H1 (cell line): ENCODE data around the gene SLC39A9. TPM values are rescaled to one million over a fixed set of nuclear protein-coding genes. Genes with fewer than 3 reads are reported as not detected.

Experiments used
- CTCF ChIA-PET: fragments of 300-600 bp; sonication (Branson Sonifier 250); formaldehyde crosslinking; loops from one replicate; lab custom pipeline; 2021; ENCODE audit not compliant: partially characterized antibody; lab: Charles Lee
- POLR2A ChIA-PET: fragments of 300-600 bp; sonication (Branson Sonifier 250); formaldehyde crosslinking; loops from one replicate; lab custom pipeline; 2021; ENCODE audit warnings: inconsistent platforms; ENCODE audit not compliant: partially characterized antibody; lab: Charles Lee
- DNase-seq, 2 experiments: peaks; one replicate each; pipeline versions ENCODE4 v3.0.0 to v3.0.0-alpha.2; 2010 to 2022; ENCODE audit warnings: low spot score in 2 of 2, low read depth in 1 of 2, mixed read lengths in 1 of 2
- FAIRE-seq: peaks from 2 replicates; lab custom pipeline; 2011; peaks lifted over from hg19 to GRCh38; lab: Jason Lieb, UNC
- H2AFZ ChIP-seq: 2 replicates; pipeline ENCODE4 v1.8.1; 2012; ENCODE audit warnings: low read length, inconsistent platforms
- H2AK5ac ChIP-seq: 2 replicates; pipeline ENCODE4 v1.6.1; 2013; ENCODE audit warnings: low read depth, low read length
- H2BK120ac ChIP-seq: replicated peaks from 2 replicates; pipeline ENCODE3; 2013; ENCODE audit warnings: low read depth, low read length, inconsistent platforms
- H2BK12ac ChIP-seq: 2 replicates; pipeline ENCODE4 v1.6.1; 2013; ENCODE audit warnings: low read depth, low read length
- H2BK15ac ChIP-seq: 2 replicates; pipeline ENCODE4 v1.6.1; 2013; ENCODE audit warnings: low read length
- H2BK20ac ChIP-seq: 2 replicates; pipeline ENCODE4 v1.6.1; 2013; ENCODE audit warnings: low read length
- H2BK5ac ChIP-seq: 2 replicates; pipeline ENCODE4 v1.6.1; 2013; ENCODE audit warnings: low read depth, low read length
- H3K14ac ChIP-seq: 2 replicates; pipeline ENCODE4 v1.6.1; 2013; ENCODE audit warnings: inconsistent platforms; ENCODE audit not compliant: insufficient read length
- H3K18ac ChIP-seq: 2 replicates; pipeline ENCODE4 v1.6.1; 2013; ENCODE audit warnings: low read length; ENCODE audit errors: extremely low read depth
- H3K23ac ChIP-seq: 2 replicates; pipeline ENCODE4 v1.6.1; 2013; ENCODE audit warnings: inconsistent platforms; ENCODE audit not compliant: insufficient read length
- H3K23me2 ChIP-seq: 2 replicates; pipeline ENCODE4 v1.6.1; 2013; ENCODE audit warnings: low read depth, low read length
- H3K27ac ChIP-seq: 2 replicates; pipeline ENCODE4 v1.6.1; 2011; ENCODE audit warnings: low read depth, low read length, inconsistent platforms
- H3K27me3 ChIP-seq, 4 experiments: replicated peaks in 1 of 4; 1 replicate in 1 of 4; 2 replicates in 3 of 4; pipeline versions ENCODE4 v1.6.1 to v1.8.1; 2011 to 2013; ENCODE audit warnings: low read length in 3 of 4, mild to moderate bottlenecking in 3 of 4, inconsistent platforms in 2 of 4, mixed read lengths in 2 of 4, moderate library complexity in 1 of 4; ENCODE audit not compliant: control insufficient read depth in 3 of 4, insufficient read depth in 3 of 4; ENCODE audit errors: extremely low read depth in 1 of 4
- H3K36me3 ChIP-seq, 4 experiments: 2 replicates each; pipeline versions ENCODE4 v1.6.1 to v1.8.1; 2011 to 2013; ENCODE audit warnings: mild to moderate bottlenecking in 4 of 4, low read length in 3 of 4, moderate library complexity in 2 of 4, control low read depth in 1 of 4, inconsistent platforms in 1 of 4; ENCODE audit not compliant: insufficient read depth in 4 of 4, control insufficient read depth in 2 of 4
- H3K4ac ChIP-seq: replicated peaks from 2 replicates; pipeline ENCODE3; 2013; ENCODE audit warnings: low read length, low read depth, mixed read lengths, inconsistent platforms; ENCODE audit not compliant: insufficient read length
- H3K4me1 ChIP-seq, 4 experiments: replicated peaks in 1 of 4; 1 replicate in 1 of 4; 2 replicates in 3 of 4; pipeline versions ENCODE4 v1.6.1 to v1.8.1; 2011 to 2013; ENCODE audit warnings: low read length in 3 of 4, inconsistent platforms in 2 of 4, mixed read lengths in 1 of 4; ENCODE audit not compliant: insufficient read depth in 4 of 4, control insufficient read depth in 3 of 4
- H3K4me2 ChIP-seq, 2 experiments: 2 replicates each; pipeline versions ENCODE4 v1.6.1 to v1.8.1; 2011 to 2013; ENCODE audit warnings: low read depth in 2 of 2, low read length in 2 of 2, control low read depth in 1 of 2, inconsistent platforms in 1 of 2, mild to moderate bottlenecking in 1 of 2; ENCODE audit not compliant: insufficient read depth in 1 of 2
- H3K4me3 ChIP-seq, 4 experiments: fragments of 200-600, 300-600 bp in 1 of 4; sonication (generic), shearing (Covaris generic), sonication (Bioruptor Twin) in 1 of 4; 2 replicates each; pipeline versions ENCODE4 v1.5.1 to v1.8.1; 2011 to 2016; ENCODE audit warnings: low read length in 4 of 4, low read depth in 3 of 4, control low read depth in 2 of 4, inconsistent platforms in 2 of 4, mild to moderate bottlenecking in 2 of 4, mixed read lengths in 1 of 4, moderate library complexity in 1 of 4; ENCODE audit not compliant: insufficient read depth in 2 of 4; ENCODE audit errors: extremely low read depth in 1 of 4
- H3K56ac ChIP-seq: replicated peaks from 2 replicates; pipeline ENCODE3; 2013; ENCODE audit warnings: low read depth, mild to moderate bottlenecking, mixed read lengths, low read length, inconsistent platforms; ENCODE audit not compliant: insufficient read length
- H3K79me1 ChIP-seq: 2 replicates; pipeline ENCODE4 v1.6.1; 2013; ENCODE audit warnings: low read depth, low read length, control low read depth
- H3K79me2 ChIP-seq, 2 experiments: 2 replicates each; pipeline versions ENCODE4 v1.6.1 to v1.8.1; 2012 to 2013; ENCODE audit warnings: low read length in 2 of 2, mild to moderate bottlenecking in 2 of 2, inconsistent platforms in 1 of 2; ENCODE audit not compliant: insufficient read depth in 2 of 2, control insufficient read depth in 1 of 2
- H3K9ac ChIP-seq, 4 experiments: replicated peaks in 1 of 4; 1 replicate in 1 of 4; 2 replicates in 3 of 4; pipeline versions ENCODE4 v1.6.1 to v1.8.1; 2011 to 2013; ENCODE audit warnings: low read depth in 3 of 4, low read length in 3 of 4, control low read depth in 2 of 4, mild to moderate bottlenecking in 2 of 4, moderate library complexity in 2 of 4, inconsistent platforms in 1 of 4; ENCODE audit errors: extremely low read depth in 1 of 4
- H3K9me3 ChIP-seq, 2 experiments: 2 replicates each; pipeline versions ENCODE4 v1.6.1 to v1.8.1; 2012 to 2013; ENCODE audit warnings: mild to moderate bottlenecking in 2 of 2, moderate library complexity in 2 of 2, control low read depth in 1 of 2, inconsistent platforms in 1 of 2, low read depth in 1 of 2, low read length in 1 of 2, mixed read lengths in 1 of 2; ENCODE audit not compliant: insufficient read depth in 2 of 2
- H4K20me1 ChIP-seq, 2 experiments: replicated peaks in 1 of 2; 2 replicates each; pipeline versions ENCODE3 to v1.8.1; 2011 to 2013; ENCODE audit warnings: inconsistent platforms in 2 of 2, low read length in 2 of 2, mild to moderate bottlenecking in 1 of 2; ENCODE audit not compliant: insufficient read depth in 2 of 2, control insufficient read depth in 1 of 2
- H4K5ac ChIP-seq: 2 replicates; pipeline ENCODE4 v1.6.1; 2013; ENCODE audit warnings: low read length, low read depth, mixed read lengths, inconsistent platforms; ENCODE audit not compliant: insufficient read length
- H4K8ac ChIP-seq: 2 replicates; pipeline ENCODE4 v1.8.0; 2013; ENCODE audit warnings: mild to moderate bottlenecking, moderate library complexity, low read length, inconsistent platforms; ENCODE audit not compliant: insufficient read depth; ENCODE audit errors: extremely low read depth
- H4K91ac ChIP-seq: replicated peaks from 2 replicates; pipeline ENCODE3; 2013; ENCODE audit warnings: low read length, mixed read lengths, inconsistent platforms; ENCODE audit not compliant: insufficient read length
- BCL11A ChIP-seq, 2 experiments: IDR thresholded peaks; one replicate each; pipeline ENCODE4 v1.6.1; 2011; ENCODE audit warnings: low read depth in 2 of 2, low read length in 2 of 2, mild to moderate bottlenecking in 2 of 2
- GTF2F1 ChIP-seq: IDR thresholded peaks from 2 replicates; pipeline ENCODE4 v1.6.1; 2012; ENCODE audit warnings: low read depth, low read length, improper control_type of control experiment, borderline replicate concordance
- POLR2A ChIP-seq, 2 experiments: IDR thresholded peaks; 1 replicate in 1 of 2; 2 replicates in 1 of 2; pipeline ENCODE4 v1.6.1; 2011; ENCODE audit warnings: low read depth in 2 of 2, low read length in 2 of 2, mild to moderate bottlenecking in 2 of 2; ENCODE audit errors: control extremely low read depth in 1 of 2
- WGBS, 2 experiments: shearing (Covaris generic) in 1 of 2; methylation state at CpG; one replicate each; pipeline versions ENCODE4 v1.1.6 to v1.1.7; 2013 to 2015; ENCODE audit warnings: low lambda C conversion rate in 2 of 2, mixed read lengths in 2 of 2, inconsistent platforms in 1 of 2, low coverage in 1 of 2, missing lambda C conversion rate in 1 of 2; ENCODE audit not compliant: insufficient replicate concordance in 2 of 2, insufficient coverage in 1 of 2, insufficient read length in 1 of 2; ENCODE audit errors: extremely low coverage in 1 of 2, missing lambda C conversion rate in 1 of 2; 5-methylcytosine and 5-hydroxymethylcytosine counted together
- polyA plus RNA-seq, 7 experiments: library from polyadenylated mRNA; depleted of rRNA in 3 of 7; stranded (reverse) in 5 of 7; unstranded in 2 of 7; fragments of >200 nt in 5 of 7; fragments of 200-250 nt in 2 of 7; gene quantifications; 1 replicate in 5 of 7; 2 replicates in 1 of 7; 4 replicates in 1 of 7; pipeline versions ENCODE4 v1.2.1 to v1.2.3, GENCODE V29; 2011 to 2013; ENCODE audit warnings: missing spikeins in 2 of 7, mixed read lengths in 2 of 7
- total RNA-seq: library from RNA; stranded (reverse); fragmentation: NEBNext Ultra II Directional; extraction: Animal tissue kit (Norgen Biotek cat#: 25700); gene quantifications from 2 replicates; pipeline ENCODE4 v1.2.1, GENCODE V29; 2021

Gene SLC39A9
- total and polyA plus RNA-seq, 2 of the 8 experiments (the other 6 are each of a cell fraction or from before 2014, with no cell fraction given), result 31.0 to 44.2 TPM

GRCh38 chr14:69500736-69501135 is 102.2 kb downstream of the SLC39A9 start:
- H3K4me1 ChIP-seq, result peaks cover 0 to 5% (median 1%) of the 10 kb centered on the region in 4 experiments; a peak in 2 of 7 replicates
- H2BK20ac ChIP-seq, result no peak overlapping the region
- H3K56ac ChIP-seq, result no peak overlapping the region
- ChIA-PET CTCF (interaction anchor here (0.6 to 6.3 kb wide), 7 partner anchors 8 to 93 kb away, joined by 3 to 41 read pairs (median 6); no protein-coding TSS in a partner anchor), POLR2A (no interaction called here)
- H3K23me2 ChIP-seq, result peaks cover 3% of the 10 kb centered on the region; the same call in 1 of the 2 replicates
- no peak overlapping the region for H3K4me2 ChIP-seq
- no peak overlapping the region for H2BK5ac ChIP-seq
- no peaks in the 10 kb centered on the region for H3K79me1 ChIP-seq
- WGBS, 2 experiments, result 86% methylated on average over 4 of the region's 4 CpGs; no CpG with 5 or more reads in 1 of the 2 experiments
- no peak overlapping the region for H3K14ac ChIP-seq
- no peak overlapping the region for H2AK5ac ChIP-seq
- H4K8ac ChIP-seq, result no peak overlapping the region
- no peaks in the 10 kb centered on the region for H3K9me3 ChIP-seq
- H3K4me3 ChIP-seq, result no peak overlapping the region
- no peak overlapping the region for H4K5ac ChIP-seq
- H3K4ac ChIP-seq, result no peak overlapping the region
- H4K20me1 ChIP-seq, result no peaks in the 10 kb centered on the region
- H2BK15ac ChIP-seq, result no peak overlapping the region
- no peak overlapping the region for H3K23ac ChIP-seq
- no peaks in the 10 kb centered on the region; a peak in 1 of 7 replicates for H3K27me3 ChIP-seq
- H3K27ac ChIP-seq, result no peak overlapping the region
- H2BK120ac ChIP-seq, result no peak overlapping the region
- no peak overlapping the region for H3K9ac ChIP-seq
- H4K91ac ChIP-seq, result peak overlapping the region; percentile 36
- DNase-seq (no peak), FAIRE-seq (no peak)
- H3K79me2 ChIP-seq, result no peaks in the 10 kb centered on the region
- no peak for TF ChIP-seq POLR2A (IDR thresholded peaks at IDR 0.05; ENCODE audit: control extremely low read depth in 1 of 2, low read depth in 2 of 2, low read length in 2 of 2)
- TF ChIP-seq GTF2F1, result no peak
- no peak for TF ChIP-seq BCL11A (IDR thresholded peaks at IDR 0.05; ENCODE audit: low read depth in 2 of 2, low read length in 2 of 2)
- no peak overlapping the region for H2BK12ac ChIP-seq
- H2AFZ ChIP-seq, result no peak overlapping the region
- no peaks in the 10 kb centered on the region for H3K36me3 ChIP-seq
- H3K18ac ChIP-seq, result no peak overlapping the region
